ENCODE measurements around the gene CEP164.

Gene CEP164

GRCh38 chr11:117327567-117328374 is at the start of gene CEP164:
Gene CEP164, plus strand, starts transcription at chr11:117327854. Its CDS starts 10,733 bp downstream, at chr11:117338587.
- peak; percentile 96 for DNase-seq

- no peak for DNase-seq
Measured at GRCh38 chr11:117278347-117278746, 49.3 kb upstream of the CEP164 start.

GRCh38 chr11:117279711-117280376 is 47.8 kb upstream of the CEP164 start:
- no peak for DNase-seq

- no peak for DNase-seq
Measured at GRCh38 chr11:117281159-117281558, 46.5 kb upstream of the CEP164 start.

GRCh38 chr11:117281869-117282268 is 45.8 kb upstream of the CEP164 start:
- no peak for DNase-seq

- no peak for DNase-seq
Measured at GRCh38 chr11:117282956-117283355, 44.7 kb upstream of the CEP164 start.

- no peak for DNase-seq
Measured at GRCh38 chr11:117284053-117284452, 43.6 kb upstream of the CEP164 start.

- DNase-seq = no peak
Measured at GRCh38 chr11:117286588-117286987, 41.1 kb upstream of the CEP164 start.

GRCh38 chr11:117287668-117288067 is 40.0 kb upstream of the CEP164 start:
- no peak for DNase-seq

- DNase-seq = no peak
Measured at GRCh38 chr11:117289795-117290194, 37.9 kb upstream of the CEP164 start.

- no peak for DNase-seq
Measured at GRCh38 chr11:117290809-117291396, 36.8 kb upstream of the CEP164 start, which contains the start of gene BACE1-AS. Gene BACE1-AS, plus strand, starts transcription at chr11:117291346.

GRCh38 chr11:117292616-117293015 is 35.0 kb upstream of the CEP164 start:
- DNase-seq = no peak

- DNase-seq = no peak
Measured at GRCh38 chr11:117295438-117296137, 32.1 kb upstream of the CEP164 start.

GRCh38 chr11:117296881-117297280 is 30.8 kb upstream of the CEP164 start:
- no peak for DNase-seq

- no peak for DNase-seq
Measured at GRCh38 chr11:117298195-117298594, 29.5 kb upstream of the CEP164 start.

- DNase-seq = no peak
Measured at GRCh38 chr11:117299351-117300282, 28.0 kb upstream of the CEP164 start.

- no peak for DNase-seq
Measured at GRCh38 chr11:117300283-117300663, 27.4 kb upstream of the CEP164 start.

GRCh38 chr11:117300773-117301172 is 26.9 kb upstream of the CEP164 start:
- no peak for DNase-seq

GRCh38 chr11:117302228-117302627 is 25.4 kb upstream of the CEP164 start:
- DNase-seq = no peak

- DNase-seq = no peak
Measured at GRCh38 chr11:117303101-117303500, 24.6 kb upstream of the CEP164 start.

- DNase-seq = no peak
Measured at GRCh38 chr11:117303646-117304315, 23.9 kb upstream of the CEP164 start.

- no peak for DNase-seq
Measured at GRCh38 chr11:117305145-117305544, 22.5 kb upstream of the CEP164 start.
